ENCODE data around the gene MOGAT3.

The MOGAT3 gene

GRCh38 chr7:101160910-101161309, 39.9 kb downstream of the MOGAT3 start:
- no peak for DNase-seq (ENCODE audit: low spot score)

- DNase-seq (ENCODE audit: low spot score), result no peak
Observed at GRCh38 chr7:101159696-101160674, 40.9 kb downstream of the MOGAT3 start.

GRCh38 chr7:101156866-101157589, 43.8 kb downstream of the MOGAT3 start:
- DNase-seq (ENCODE audit: low spot score), result no peak

GRCh38 chr7:101156277-101156676, 44.6 kb downstream of the MOGAT3 start:
- DNase-seq (ENCODE audit: low spot score), result no peak

GRCh38 chr7:101155303-101155702, 45.5 kb downstream of the MOGAT3 start:
- DNase-seq (ENCODE audit: low spot score), result no peak

- no peak for DNase-seq (ENCODE audit: low spot score)
Observed at GRCh38 chr7:101154693-101155102, 46.1 kb downstream of the MOGAT3 start.

GRCh38 chr7:101153969-101154692, 46.7 kb downstream of the MOGAT3 start, which contains the start of gene AP1S1:
TSS of gene AP1S1 (plus strand) at chr7:101154476. CDS start at chr7:101154515, 39 bp downstream.
- DNase-seq (ENCODE audit: low spot score), result peak; percentile 96

- no peak for DNase-seq (ENCODE audit: low spot score)
Observed at GRCh38 chr7:101151908-101152651, 48.8 kb downstream of the MOGAT3 start.
